CD14-positive monocyte (primary cell): Measurements from ENCODE around the gene CCDC197. TPM values are rescaled to one million over a fixed set of nuclear protein-coding genes. Genes with fewer than 3 reads are reported as not detected.
A peak's percentile ranks its signal among the peaks of the same experiment; 100 is the strongest.

Experiments
- DNase-seq, 3 donors: peaks; one replicate each; pipeline ENCODE4 v3.0.0-alpha.2; 2011 to 2022
- H2AFZ ChIP-seq: 2 replicates; pipeline ENCODE4 v1.6.0; 2012; ENCODE audit warnings: mild to moderate bottlenecking, low read depth, low read length, inconsistent platforms; ENCODE audit not compliant: insufficient read depth, poor library complexity, severe bottlenecking
- H3K27ac ChIP-seq, 2 donors: 1 replicate in 1 of 2; 2 replicates in 1 of 2; pipeline ENCODE4 v1.5.1; 2012 to 2013; ENCODE audit warnings: low read length in 2 of 2, control low read depth in 1 of 2, inconsistent platforms in 1 of 2, low read depth in 1 of 2, mild to moderate bottlenecking in 1 of 2
- H3K27me3 ChIP-seq, 2 donors: one replicate each; pipeline versions ENCODE4 v1.6.0 to v1.6.1; 2011 to 2013; ENCODE audit warnings: low read length in 2 of 2; ENCODE audit not compliant: control insufficient read depth in 2 of 2, insufficient read depth in 2 of 2
- H3K36me3 ChIP-seq, 2 donors: replicated peaks in 1 of 2; 1 replicate in 1 of 2; 2 replicates in 1 of 2; pipeline versions ENCODE4 v1.5.1 to v1.6.1; 2012 to 2013; ENCODE audit warnings: low read length in 2 of 2, control low read depth in 1 of 2, inconsistent platforms in 1 of 2, mild to moderate bottlenecking in 1 of 2; ENCODE audit not compliant: insufficient read depth in 2 of 2, control insufficient read depth in 1 of 2
- H3K4me1 ChIP-seq, 2 donors: 1 replicate in 1 of 2; 2 replicates in 1 of 2; pipeline versions ENCODE4 v1.5.1 to v1.6.1; 2012 to 2013; ENCODE audit warnings: low read length in 2 of 2, control low read depth in 1 of 2, inconsistent platforms in 1 of 2, mild to moderate bottlenecking in 1 of 2, moderate library complexity in 1 of 2; ENCODE audit not compliant: insufficient read depth in 2 of 2, control insufficient read depth in 1 of 2
- H3K4me2 ChIP-seq: replicated peaks from 2 replicates; pipeline ENCODE3; 2012; ENCODE audit warnings: low read length, moderate library complexity, mild to moderate bottlenecking; ENCODE audit not compliant: poor library complexity, severe bottlenecking; ENCODE audit errors: extremely low read depth
- H3K4me3 ChIP-seq, 3 experiments: fragments of 200-600 bp in 1 of 3; sonication (generic) in 1 of 3; replicated peaks in 1 of 3; 1 replicate in 2 of 3; 2 replicates in 1 of 3; pipeline ENCODE4 v1.5.1; 2011 to 2013; ENCODE audit warnings: low read length in 3 of 3, mild to moderate bottlenecking in 3 of 3, control low read depth in 2 of 3, low read depth in 2 of 3, inconsistent platforms in 1 of 3, moderate library complexity in 1 of 3
- H3K79me2 ChIP-seq: 2 replicates; pipeline ENCODE4 v1.6.0; 2012; ENCODE audit warnings: mild to moderate bottlenecking, control low read depth, inconsistent platforms, low read length, moderate library complexity; ENCODE audit not compliant: insufficient read depth
- H3K9ac ChIP-seq: 2 replicates; pipeline ENCODE4 v1.6.0; 2017; ENCODE audit warnings: low read length, mild to moderate bottlenecking; ENCODE audit not compliant: insufficient read depth, poor library complexity, severe bottlenecking
- H3K9me3 ChIP-seq, 2 donors: replicated peaks in 1 of 2; 1 replicate in 1 of 2; 2 replicates in 1 of 2; pipeline versions ENCODE4 v1.5.1 to v1.6.1; 2012 to 2013; ENCODE audit warnings: low read length in 2 of 2, control low read depth in 1 of 2; ENCODE audit not compliant: control insufficient read depth in 1 of 2, insufficient read depth in 1 of 2
- H4K20me1 ChIP-seq: 2 replicates; pipeline ENCODE4 v1.6.0; 2012; ENCODE audit warnings: mild to moderate bottlenecking, low read length, control low read depth, moderate library complexity; ENCODE audit not compliant: insufficient read depth
- H3K27ac Mint-ChIP-seq, 7 donors: one replicate each; pipeline ENCODE4 v1.8.0; 2020; ENCODE audit warnings: mild to moderate bottlenecking in 7 of 7, mixed read lengths in 7 of 7, moderate library complexity in 6 of 7, inconsistent platforms in 2 of 7
- H3K27me3 Mint-ChIP-seq, 3 donors: one replicate each; pipeline ENCODE4 v1.8.0; 2021 to 2022; ENCODE audit warnings: low read depth in 3 of 3, mild to moderate bottlenecking in 3 of 3, mixed read lengths in 3 of 3, moderate library complexity in 3 of 3, inconsistent platforms in 1 of 3
- H3K36me3 Mint-ChIP-seq, 2 donors: one replicate each; pipeline ENCODE4 v1.8.0; 2020; ENCODE audit warnings: mixed read lengths in 2 of 2, inconsistent platforms in 1 of 2, mild to moderate bottlenecking in 1 of 2
- H3K4me1 Mint-ChIP-seq: one replicate; pipeline ENCODE4 v1.8.0; 2020; ENCODE audit warnings: mild to moderate bottlenecking, mixed read lengths
- H3K4me3 Mint-ChIP-seq, 2 donors: one replicate each; pipeline ENCODE4 v1.8.0; 2020; ENCODE audit warnings: mild to moderate bottlenecking in 2 of 2, mixed read lengths in 2 of 2, moderate library complexity in 1 of 2
- H3K9me3 Mint-ChIP-seq, 7 donors: one replicate each; pipeline ENCODE4 v1.8.0; 2020 to 2022; ENCODE audit warnings: mixed read lengths in 7 of 7, mild to moderate bottlenecking in 6 of 7, moderate library complexity in 6 of 7, inconsistent platforms in 2 of 7
- WGBS: methylation state at CpG from one replicate; pipeline ENCODE4 v1.1.5; 2013; ENCODE audit warnings: missing lambda C conversion rate; ENCODE audit not compliant: insufficient coverage; 5-methylcytosine and 5-hydroxymethylcytosine counted together
- intact Hi-C, 2 donors: fragments of 100-400 bp; cut with micrococcal nuclease; formaldehyde crosslinking; loops; one replicate each; pipeline versions ENCODE4 v1.15.0 to v1.15.1; 2023
- polyA plus RNA-seq, 3 donors: library from polyadenylated mRNA; depleted of rRNA in 1 of 3; unstranded in 2 of 3; stranded (reverse) in 1 of 3; fragments of 300-500 nt in 2 of 3; fragments of >200 nt in 1 of 3; fragmentation: Illumina TruSeq in 2 of 3; gene quantifications; 1 replicate in 2 of 3; 2 replicates in 1 of 3; pipeline ENCODE4 v1.2.3, GENCODE V29; 2012 to 2021
- TF ChIP-seq, protein P1 (sequence below): fragments of 200-600 bp; IDR thresholded peaks from one replicate; pipeline ENCODE4 v1.8.0; 2022; ENCODE audit warnings: antibody characterized with exemption, mild to moderate bottlenecking

Gene CCDC197
- polyA plus RNA-seq, 3 donors: not detected

DNA sequence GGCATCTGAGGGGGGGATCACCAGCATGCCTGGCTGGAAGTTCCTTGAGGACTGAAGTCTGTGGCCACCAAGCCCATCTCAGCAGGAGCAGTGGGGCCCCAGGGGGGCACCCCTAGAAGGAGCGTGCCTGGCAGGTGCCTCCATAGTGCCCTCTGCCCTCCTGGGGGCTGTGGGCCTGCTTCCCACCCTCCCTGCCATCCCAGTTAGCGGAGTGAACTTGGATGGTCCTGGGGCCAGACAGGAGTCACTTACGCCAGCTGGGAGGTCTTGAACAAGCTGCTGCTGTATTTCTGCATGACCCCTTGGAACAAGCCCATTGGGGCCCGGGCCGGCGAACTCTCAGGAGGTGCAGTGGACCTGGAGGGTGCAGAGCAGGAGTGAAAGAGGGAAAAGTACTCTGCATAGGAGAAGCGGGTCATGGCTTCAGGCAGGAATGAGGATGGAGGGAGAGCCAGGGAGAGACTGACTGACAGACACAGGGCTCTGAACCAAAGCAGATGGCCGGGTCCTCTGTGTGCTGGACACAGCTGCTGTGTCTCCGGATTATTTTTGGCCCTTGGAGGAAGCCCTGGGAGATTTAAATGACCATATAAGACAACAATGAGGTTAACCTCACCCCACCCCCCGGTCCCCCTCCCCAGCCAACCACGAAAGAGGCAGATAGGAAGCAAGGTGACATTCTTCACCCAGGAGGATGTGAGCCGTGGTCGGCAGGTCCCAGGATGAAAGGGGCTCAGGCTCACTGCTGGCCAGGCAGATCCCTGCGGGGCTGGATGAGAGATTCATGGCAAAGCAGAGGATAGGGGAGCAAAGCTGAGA, 40.4 kb upstream of the CCDC197 start:
- Mint-ChIP-seq H3K9me3 (peaks cover 0 to 3% (median 0%) of the 10 kb centered on the region in 7 donors), H3K27ac (peak overlapping the region; percentile 81 to 99 (median 98)), H3K27me3 (peaks cover 0 to 6% (median 4%) of the 10 kb centered on the region in 3 donors), H3K36me3 (peaks cover 3 to 17% of the 10 kb centered on the region in 2 donors), H3K4me3 (no peak overlapping the region), H3K4me1 (peaks cover 90% of the 10 kb centered on the region)
- Histone ChIP-seq H3K4me2 (no peak overlapping the region), H3K36me3 (no peaks in the 10 kb centered on the region), H3K4me1 (peaks cover 76 to 84% of the 10 kb centered on the region in 2 donors), H3K9ac (peak overlapping the region; percentile 87), H3K79me2 (no peaks in the 10 kb centered on the region), H3K9me3 (no peaks in the 10 kb centered on the region), H2AFZ (no peak overlapping the region), H3K4me3 (no peak overlapping the region), H3K27ac (peak overlapping the region; percentile 93 to 100), H4K20me1 (no peaks in the 10 kb centered on the region), H3K27me3 (no peaks in the 10 kb centered on the region)
- WGBS: 82% methylated on average over 10 of the region's 14 CpGs
- DNase-seq: no peak
- intact Hi-C loops: loop anchor here (5.0 kb wide), 2 partner anchors 436 to 1356 kb away; no protein-coding TSS in a partner anchor
- TF ChIP-seq, protein P1, sequence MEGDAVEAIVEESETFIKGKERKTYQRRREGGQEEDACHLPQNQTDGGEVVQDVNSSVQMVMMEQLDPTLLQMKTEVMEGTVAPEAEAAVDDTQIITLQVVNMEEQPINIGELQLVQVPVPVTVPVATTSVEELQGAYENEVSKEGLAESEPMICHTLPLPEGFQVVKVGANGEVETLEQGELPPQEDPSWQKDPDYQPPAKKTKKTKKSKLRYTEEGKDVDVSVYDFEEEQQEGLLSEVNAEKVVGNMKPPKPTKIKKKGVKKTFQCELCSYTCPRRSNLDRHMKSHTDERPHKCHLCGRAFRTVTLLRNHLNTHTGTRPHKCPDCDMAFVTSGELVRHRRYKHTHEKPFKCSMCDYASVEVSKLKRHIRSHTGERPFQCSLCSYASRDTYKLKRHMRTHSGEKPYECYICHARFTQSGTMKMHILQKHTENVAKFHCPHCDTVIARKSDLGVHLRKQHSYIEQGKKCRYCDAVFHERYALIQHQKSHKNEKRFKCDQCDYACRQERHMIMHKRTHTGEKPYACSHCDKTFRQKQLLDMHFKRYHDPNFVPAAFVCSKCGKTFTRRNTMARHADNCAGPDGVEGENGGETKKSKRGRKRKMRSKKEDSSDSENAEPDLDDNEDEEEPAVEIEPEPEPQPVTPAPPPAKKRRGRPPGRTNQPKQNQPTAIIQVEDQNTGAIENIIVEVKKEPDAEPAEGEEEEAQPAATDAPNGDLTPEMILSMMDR: no peak

DNA sequence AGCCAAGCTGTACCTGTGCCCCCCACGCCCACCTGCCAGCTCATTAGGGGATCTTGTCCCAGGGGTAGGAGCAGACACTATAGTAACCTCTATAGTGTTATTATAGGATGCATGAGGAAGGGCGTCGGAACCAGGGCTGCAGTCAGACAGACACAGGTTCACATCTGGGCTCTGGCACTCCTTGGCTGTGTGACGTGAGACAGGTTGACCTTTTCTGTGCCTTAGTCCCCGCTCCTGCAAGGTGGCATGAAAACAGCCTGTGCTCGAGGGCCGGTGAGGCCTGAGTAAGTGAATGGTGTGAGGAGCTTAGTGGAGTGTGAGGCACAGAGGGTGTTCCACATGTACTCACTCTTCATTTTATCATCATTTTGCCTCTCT, 39.8 kb upstream of the CCDC197 start:
- H3K9ac ChIP-seq: no peak overlapping the region
- H3K79me2 ChIP-seq: no peaks in the 10 kb centered on the region
- H3K9me3 Mint-ChIP-seq: peaks cover 0 to 3% (median 0%) of the 10 kb centered on the region in 7 donors
- H4K20me1 ChIP-seq: no peaks in the 10 kb centered on the region
- intact Hi-C loops: loop anchor here (5.0 kb wide), 2 partner anchors 435 to 1355 kb away; no protein-coding TSS in a partner anchor
- peaks cover 88% of the 10 kb centered on the region for H3K4me1 Mint-ChIP-seq
- H3K4me3 ChIP-seq: no peak overlapping the region
- no peak overlapping the region for H3K4me2 ChIP-seq
- H3K27me3 ChIP-seq: no peaks in the 10 kb centered on the region
- peaks cover 5 to 18% of the 10 kb centered on the region in 2 donors for H3K36me3 Mint-ChIP-seq
- no peak for DNase-seq
- no peak overlapping the region for H2AFZ ChIP-seq
- 96% methylated on average over 3 of the region's 7 CpGs for WGBS
- peaks cover 0 to 8% (median 4%) of the 10 kb centered on the region in 3 donors for H3K27me3 Mint-ChIP-seq
- no peak overlapping the region for H3K4me3 Mint-ChIP-seq
- H3K27ac Mint-ChIP-seq: peak overlapping the region in 6 of 7 donors; percentile 71 to 99 (median 98)
- TF ChIP-seq, protein P1: no peak
- peaks cover 76 to 84% of the 10 kb centered on the region in 2 donors for H3K4me1 ChIP-seq
- H3K27ac ChIP-seq: peak overlapping the region in 1 of 2 donors; percentile 46
- no peaks in the 10 kb centered on the region for H3K36me3 ChIP-seq
- no peaks in the 10 kb centered on the region for H3K9me3 ChIP-seq
